Measurements from ENCODE around the gene RSPH10B2. TPM values are rescaled to one million over a fixed set of nuclear protein-coding genes. Genes with fewer than 3 reads are reported as not detected.
"Not testable (repeated sequence)": the region's sequence is repeated elsewhere in the genome, so short reads cannot be mapped to it uniquely, and the experiment has no call there.

The RSPH10B2 gene
- total and polyA plus RNA-seq, 2 donors (not counting 1 experiment from before 2014, with no cell fraction given): 0.02 to 0.66 TPM

- Histone ChIP-seq H3K9me3 (ENCODE audit: control insufficient read depth, insufficient read depth, low read depth, low read length) (no peaks in the 10 kb centered on the region), H3K4me1 (ENCODE audit: control insufficient read depth, extremely low read depth, insufficient read depth, low read length) (no peaks in the 10 kb centered on the region), H3K4me2 (ENCODE audit: extremely low read depth, insufficient read depth, low read length) (no peak overlapping the region), H3K27ac (ENCODE audit: insufficient read depth, low read length) (no peak overlapping the region), H3K9ac (ENCODE audit: insufficient read depth, low read length) (no peak overlapping the region), H3K27me3 (ENCODE audit: control insufficient read depth, insufficient read depth, low read length) (no peaks in the 10 kb centered on the region), H2AFZ (ENCODE audit: low read length) (no peak overlapping the region), H3K36me3 (ENCODE audit: control insufficient read depth, insufficient read depth, low read length) (peaks cover 2% of the 10 kb centered on the region), H3K79me2 (ENCODE audit: control insufficient read depth, insufficient read depth, low read length) (peaks cover 31% of the 10 kb centered on the region), H4K20me1 (ENCODE audit: control insufficient read depth, extremely low read depth, insufficient read depth, low read length) (no peaks in the 10 kb centered on the region), H3K4me3 (replicated peaks in 1 of 4; ENCODE audit: control extremely low read depth in 1 of 4, insufficient read depth in 1 of 4, low read depth in 3 of 4, low read length in 4 of 4) (no peak overlapping the region)
- DNase-seq (ENCODE audit: low read depth in 2 of 2): no peak
- TF ChIP-seq, protein P1, sequence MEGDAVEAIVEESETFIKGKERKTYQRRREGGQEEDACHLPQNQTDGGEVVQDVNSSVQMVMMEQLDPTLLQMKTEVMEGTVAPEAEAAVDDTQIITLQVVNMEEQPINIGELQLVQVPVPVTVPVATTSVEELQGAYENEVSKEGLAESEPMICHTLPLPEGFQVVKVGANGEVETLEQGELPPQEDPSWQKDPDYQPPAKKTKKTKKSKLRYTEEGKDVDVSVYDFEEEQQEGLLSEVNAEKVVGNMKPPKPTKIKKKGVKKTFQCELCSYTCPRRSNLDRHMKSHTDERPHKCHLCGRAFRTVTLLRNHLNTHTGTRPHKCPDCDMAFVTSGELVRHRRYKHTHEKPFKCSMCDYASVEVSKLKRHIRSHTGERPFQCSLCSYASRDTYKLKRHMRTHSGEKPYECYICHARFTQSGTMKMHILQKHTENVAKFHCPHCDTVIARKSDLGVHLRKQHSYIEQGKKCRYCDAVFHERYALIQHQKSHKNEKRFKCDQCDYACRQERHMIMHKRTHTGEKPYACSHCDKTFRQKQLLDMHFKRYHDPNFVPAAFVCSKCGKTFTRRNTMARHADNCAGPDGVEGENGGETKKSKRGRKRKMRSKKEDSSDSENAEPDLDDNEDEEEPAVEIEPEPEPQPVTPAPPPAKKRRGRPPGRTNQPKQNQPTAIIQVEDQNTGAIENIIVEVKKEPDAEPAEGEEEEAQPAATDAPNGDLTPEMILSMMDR (conservative IDR thresholded peaks at IDR 0.05 in 1 of 2, IDR thresholded peaks at IDR 0.05 in 1 of 2; ENCODE audit: low read depth in 1 of 2, low read length in 2 of 2): no peak
- no peak for TF ChIP-seq EZH2 (IDR thresholded peaks at IDR 0.05; ENCODE audit: low read length, missing control alignments)
Measured at GRCh38 chr7:6708304-6708703, 45.6 kb upstream of the RSPH10B2 start.

DNA sequence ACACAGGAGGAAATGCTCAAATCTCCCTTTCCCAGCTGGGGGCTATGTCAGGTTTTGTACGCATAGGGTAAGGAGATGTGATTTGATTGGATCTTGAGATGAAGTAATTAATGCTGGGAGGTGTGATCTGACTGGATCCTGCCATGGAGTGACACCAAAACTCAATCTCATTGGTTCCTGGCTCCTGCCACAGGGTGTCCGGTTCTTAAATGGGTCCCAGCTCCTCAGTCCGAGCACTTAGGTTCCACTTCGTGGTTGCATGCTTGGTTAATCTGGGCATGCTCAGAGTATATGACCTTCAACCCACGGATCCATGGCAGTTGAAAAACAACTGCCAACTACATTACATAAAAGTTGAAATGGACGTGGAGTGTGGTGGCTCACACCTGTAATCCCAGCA, 44.1 kb upstream of the RSPH10B2 start:
- no peak overlapping the region for H3K27ac ChIP-seq (ENCODE audit: insufficient read depth, low read length)
- H3K79me2 ChIP-seq (ENCODE audit: control insufficient read depth, insufficient read depth, low read length): peaks cover 19% of the 10 kb centered on the region
- no peaks in the 10 kb centered on the region for H3K9me3 ChIP-seq (ENCODE audit: control insufficient read depth, insufficient read depth, low read depth, low read length)
- H3K9ac ChIP-seq (ENCODE audit: insufficient read depth, low read length): no peak overlapping the region
- no peak overlapping the region for H3K4me3 ChIP-seq (replicated peaks in 1 of 4; ENCODE audit: control extremely low read depth in 1 of 4, insufficient read depth in 1 of 4, low read depth in 3 of 4, low read length in 4 of 4)
- H3K27me3 ChIP-seq (ENCODE audit: control insufficient read depth, insufficient read depth, low read length): no peaks in the 10 kb centered on the region
- no peak overlapping the region for H2AFZ ChIP-seq (ENCODE audit: low read length)
- no peak for DNase-seq (ENCODE audit: low read depth in 2 of 2)
- no peaks in the 10 kb centered on the region for H3K4me1 ChIP-seq (ENCODE audit: control insufficient read depth, extremely low read depth, insufficient read depth, low read length)
- H4K20me1 ChIP-seq (ENCODE audit: control insufficient read depth, extremely low read depth, insufficient read depth, low read length): no peaks in the 10 kb centered on the region
- H3K4me2 ChIP-seq (ENCODE audit: extremely low read depth, insufficient read depth, low read length): no peak overlapping the region
- TF ChIP-seq, protein P1 (conservative IDR thresholded peaks at IDR 0.05 in 1 of 2, IDR thresholded peaks at IDR 0.05 in 1 of 2; ENCODE audit: low read depth in 1 of 2, low read length in 2 of 2): no peak
- H3K36me3 ChIP-seq (ENCODE audit: control insufficient read depth, insufficient read depth, low read length): no peaks in the 10 kb centered on the region

DNA sequence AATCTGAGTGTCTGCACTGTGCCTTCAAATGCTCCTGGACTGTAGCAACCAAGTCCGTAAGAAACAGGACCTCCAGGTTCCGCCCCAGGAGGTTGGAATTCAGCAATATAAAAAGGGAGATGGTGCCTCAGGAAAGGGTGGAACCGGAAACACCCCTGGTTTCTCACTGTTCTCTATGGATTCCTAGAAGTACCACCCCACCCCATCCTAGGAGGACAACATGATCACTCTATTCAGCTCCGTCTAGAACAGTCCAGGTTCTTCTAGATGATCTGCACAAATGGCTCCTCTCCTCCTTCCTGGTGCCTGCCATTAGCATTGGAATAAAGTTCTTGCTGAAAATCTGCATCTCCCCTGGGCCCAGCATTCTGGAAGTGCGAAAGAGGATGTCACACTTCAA, 39.5 kb upstream of the RSPH10B2 start:
- Histone ChIP-seq H3K36me3 (ENCODE audit: control insufficient read depth, insufficient read depth, low read length) (no peaks in the 10 kb centered on the region), H4K20me1 (ENCODE audit: control insufficient read depth, extremely low read depth, insufficient read depth, low read length) (no peaks in the 10 kb centered on the region), H3K9me3 (ENCODE audit: control insufficient read depth, insufficient read depth, low read depth, low read length) (no peaks in the 10 kb centered on the region), H3K4me2 (ENCODE audit: extremely low read depth, insufficient read depth, low read length) (no peak overlapping the region), H3K9ac (ENCODE audit: insufficient read depth, low read length) (no peak overlapping the region), H3K79me2 (ENCODE audit: control insufficient read depth, insufficient read depth, low read length) (no peaks in the 10 kb centered on the region), H2AFZ (ENCODE audit: low read length) (no peak overlapping the region), H3K27ac (ENCODE audit: insufficient read depth, low read length) (no peak overlapping the region), H3K27me3 (ENCODE audit: control insufficient read depth, insufficient read depth, low read length) (no peaks in the 10 kb centered on the region), H3K4me3 (replicated peaks in 1 of 4; ENCODE audit: control extremely low read depth in 1 of 4, insufficient read depth in 1 of 4, low read depth in 3 of 4, low read length in 4 of 4) (no peak overlapping the region), H3K4me1 (ENCODE audit: control insufficient read depth, extremely low read depth, insufficient read depth, low read length) (no peaks in the 10 kb centered on the region)
- TF ChIP-seq, protein P1 (conservative IDR thresholded peaks at IDR 0.05 in 1 of 2, IDR thresholded peaks at IDR 0.05 in 1 of 2; ENCODE audit: low read depth in 1 of 2, low read length in 2 of 2): no peak
- no peak for TF ChIP-seq EZH2 (IDR thresholded peaks at IDR 0.05; ENCODE audit: low read length, missing control alignments)
- DNase-seq (ENCODE audit: low read depth in 2 of 2): no peak

- H3K27ac ChIP-seq (ENCODE audit: insufficient read depth, low read length); H2AFZ ChIP-seq (ENCODE audit: low read length); H4K20me1 ChIP-seq (ENCODE audit: control insufficient read depth, extremely low read depth, insufficient read depth, low read length); H3K27me3 ChIP-seq (ENCODE audit: control insufficient read depth, insufficient read depth, low read length); H3K9me3 ChIP-seq (ENCODE audit: control insufficient read depth, insufficient read depth, low read depth, low read length); H3K4me2 ChIP-seq (ENCODE audit: extremely low read depth, insufficient read depth, low read length); DNase-seq (ENCODE audit: low read depth in 2 of 2); H3K9ac ChIP-seq (ENCODE audit: insufficient read depth, low read length); H3K36me3 ChIP-seq (ENCODE audit: control insufficient read depth, insufficient read depth, low read length); H3K79me2 ChIP-seq (ENCODE audit: control insufficient read depth, insufficient read depth, low read length); H3K4me3 ChIP-seq (replicated peaks in 1 of 4; ENCODE audit: control extremely low read depth in 1 of 4, insufficient read depth in 1 of 4, low read depth in 3 of 4, low read length in 4 of 4); H3K4me1 ChIP-seq (ENCODE audit: control insufficient read depth, extremely low read depth, insufficient read depth, low read length): not testable (repeated sequence)
Measured at GRCh38 chr7:6715898-6716297, 38.0 kb upstream of the RSPH10B2 start.

Data from fibroblast of lung (primary cell).